Embryonic facial prominence (tissue), 1 donor: ENCODE data around the gene ST8SIA5.
"Not testable (repeated sequence)": the region's sequence is repeated elsewhere in the genome, so short reads cannot be mapped to it uniquely, and the experiment has no call there.

Source experiments
- DNase-seq: peaks from one replicate; pipeline ENCODE4 v3.0.0-alpha.2; 2016; ENCODE audit errors: extremely low spot score

ST8SIA5 gene, protein sequence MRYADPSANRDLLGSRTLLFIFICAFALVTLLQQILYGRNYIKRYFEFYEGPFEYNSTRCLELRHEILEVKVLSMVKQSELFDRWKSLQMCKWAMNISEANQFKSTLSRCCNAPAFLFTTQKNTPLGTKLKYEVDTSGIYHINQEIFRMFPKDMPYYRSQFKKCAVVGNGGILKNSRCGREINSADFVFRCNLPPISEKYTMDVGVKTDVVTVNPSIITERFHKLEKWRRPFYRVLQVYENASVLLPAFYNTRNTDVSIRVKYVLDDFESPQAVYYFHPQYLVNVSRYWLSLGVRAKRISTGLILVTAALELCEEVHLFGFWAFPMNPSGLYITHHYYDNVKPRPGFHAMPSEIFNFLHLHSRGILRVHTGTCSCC

DNA sequence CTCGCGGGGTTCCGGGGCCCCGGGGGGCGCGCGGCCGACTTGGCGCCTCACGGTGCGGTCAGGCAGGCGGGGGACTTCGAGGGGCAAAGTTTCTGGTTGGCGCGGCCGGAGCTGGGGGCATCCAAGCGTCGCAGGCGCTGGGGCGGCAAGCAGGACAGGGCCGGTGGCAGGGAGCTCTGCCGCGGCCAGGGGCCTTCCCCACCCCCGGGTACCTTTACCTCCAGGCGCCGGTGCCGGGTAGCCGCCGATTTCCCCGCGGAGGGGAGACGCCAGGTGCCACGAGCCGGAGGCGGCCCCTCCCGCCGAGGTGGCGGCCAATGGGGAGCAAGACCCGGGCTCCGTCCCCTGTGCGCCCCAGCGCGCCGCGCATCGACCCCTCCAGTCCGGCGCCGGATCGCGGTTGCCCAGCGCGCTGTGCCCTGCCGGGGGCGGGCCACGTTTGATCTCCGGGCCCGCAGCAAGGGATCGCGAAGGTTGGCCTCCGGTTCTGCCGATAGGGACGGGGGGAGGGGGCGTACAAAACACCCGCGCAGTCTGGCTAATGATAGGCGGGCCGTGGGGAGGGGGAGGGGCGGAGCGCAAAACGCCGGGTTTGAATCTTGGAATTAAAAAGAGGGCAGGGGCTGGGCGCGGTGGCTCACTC, at the start of gene ST8SIA5:
Gene ST8SIA5, minus strand, starts transcription at position 495 of the 643 bp plus-strand sequence. CDS start 545 bp downstream, outside the sequence.
- no peak for DNase-seq

DNA sequence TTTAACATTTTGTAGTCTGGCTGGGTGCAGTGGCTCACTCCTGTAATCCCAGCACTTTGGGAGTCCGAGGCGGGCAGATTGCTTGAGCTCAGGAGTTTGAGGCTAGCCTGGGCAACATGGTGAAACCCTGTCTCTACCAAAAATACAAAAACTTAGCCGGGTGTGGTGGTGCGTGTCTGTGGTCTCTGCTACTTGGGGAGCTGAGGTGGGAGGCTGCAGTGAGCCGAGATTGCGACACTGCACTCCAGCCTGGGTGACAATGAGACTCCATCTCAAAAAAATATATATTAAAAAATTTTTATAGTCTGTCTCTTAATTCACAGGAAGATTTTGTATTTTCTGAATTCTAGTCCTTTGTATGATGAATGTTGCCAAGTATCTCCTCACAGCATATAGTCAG, 39.1 kb upstream of the ST8SIA5 start:
- DNase-seq, result not testable (repeated sequence)

DNA sequence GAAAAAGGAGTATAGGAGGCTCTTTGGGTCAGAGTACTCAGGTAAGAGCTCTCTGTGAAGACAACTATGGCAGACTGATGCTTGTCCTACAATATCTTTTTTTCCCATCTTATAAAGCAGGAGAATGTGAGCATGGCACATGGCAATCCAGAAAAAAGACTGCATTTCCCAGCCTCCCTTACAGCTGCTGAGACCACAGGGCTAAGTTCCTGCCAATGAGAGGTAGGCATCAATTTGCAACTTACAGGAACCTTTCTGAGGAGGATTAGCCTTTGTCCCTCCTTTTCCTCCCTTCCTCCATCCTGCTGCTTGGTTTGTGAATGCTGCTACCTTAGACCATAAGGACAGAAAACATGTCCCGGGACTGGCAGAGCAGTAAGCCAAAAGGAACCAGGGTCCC, 37.8 kb upstream of the ST8SIA5 start:
- no peak for DNase-seq

DNA sequence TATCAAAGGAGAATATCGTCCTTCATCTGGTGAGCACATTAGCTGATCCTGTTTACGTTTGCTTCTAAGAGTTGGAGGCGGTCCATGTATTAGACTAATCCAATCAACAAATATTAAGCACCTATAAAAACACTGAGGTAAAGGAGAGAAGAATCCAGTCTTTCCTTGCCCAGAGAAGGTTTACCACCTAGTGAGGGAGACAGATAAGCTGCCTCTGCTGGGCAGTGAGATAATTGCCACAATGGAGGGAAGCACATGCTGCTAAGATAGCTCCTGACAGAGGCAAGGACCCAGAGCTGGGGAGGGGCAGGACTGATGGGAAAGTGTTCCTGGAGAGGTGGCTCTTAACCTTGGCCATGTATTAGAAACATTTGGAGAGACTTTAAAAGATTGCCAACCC, 36.7 kb upstream of the ST8SIA5 start:
- no peak for DNase-seq

DNA sequence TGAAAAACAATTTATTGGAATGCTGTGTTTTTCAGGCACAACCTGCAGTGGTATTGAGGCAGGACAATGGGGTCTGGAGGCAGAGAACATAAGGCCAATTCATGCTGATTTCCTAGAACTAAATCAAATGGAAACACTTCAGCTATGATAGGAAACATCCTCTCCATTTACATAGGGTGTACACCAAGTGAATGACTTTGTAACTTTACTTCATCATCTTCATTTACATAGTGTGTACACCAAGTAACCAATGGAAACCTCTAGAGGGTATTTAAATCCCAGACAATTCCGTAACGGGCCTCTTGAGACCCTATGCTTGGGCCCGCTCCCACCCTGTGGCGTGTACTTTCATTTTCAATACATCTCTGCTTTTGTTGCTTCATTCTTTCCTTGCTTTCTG, 32.2 kb upstream of the ST8SIA5 start:
- DNase-seq, result no peak

DNA sequence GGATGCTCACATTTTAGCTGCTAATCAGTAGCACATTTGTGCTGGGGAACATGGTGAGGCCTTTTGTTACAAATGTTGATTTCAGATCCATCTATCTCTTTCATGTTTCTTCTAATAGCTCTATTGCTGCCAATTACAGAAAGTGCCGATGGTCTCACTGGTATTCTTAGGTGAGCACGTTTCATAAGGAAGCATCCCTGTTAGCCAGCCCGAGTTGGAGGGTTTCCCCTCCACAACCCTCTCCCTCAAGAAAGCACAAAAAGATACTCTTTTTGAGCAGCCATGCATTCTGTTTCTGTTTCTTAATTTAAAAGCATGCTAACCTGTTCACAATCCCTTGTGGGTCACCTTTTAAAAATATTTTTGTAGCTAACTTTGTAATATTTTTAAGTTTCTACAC, 30.8 kb upstream of the ST8SIA5 start:
- DNase-seq, result no peak

DNA sequence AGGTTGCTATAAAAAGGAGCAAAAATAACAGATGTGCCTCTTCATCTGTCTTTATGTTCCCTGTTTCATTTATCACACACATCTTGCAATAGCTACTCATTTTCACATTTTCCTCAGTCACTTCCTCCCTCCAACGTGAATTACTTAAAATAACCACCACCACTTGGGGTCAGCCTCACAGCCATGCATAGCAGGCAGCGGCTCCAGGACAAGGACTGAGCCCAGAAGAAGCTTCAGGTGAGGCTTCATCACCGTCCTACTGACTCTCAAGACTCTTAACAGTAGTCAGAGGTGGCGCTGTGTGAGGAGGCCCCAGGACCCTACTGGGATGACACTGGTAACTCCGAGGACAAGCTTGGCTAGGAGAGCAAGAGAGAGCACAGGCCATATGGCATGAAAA, 15.5 kb upstream of the ST8SIA5 start:
- DNase-seq, result no peak

DNA sequence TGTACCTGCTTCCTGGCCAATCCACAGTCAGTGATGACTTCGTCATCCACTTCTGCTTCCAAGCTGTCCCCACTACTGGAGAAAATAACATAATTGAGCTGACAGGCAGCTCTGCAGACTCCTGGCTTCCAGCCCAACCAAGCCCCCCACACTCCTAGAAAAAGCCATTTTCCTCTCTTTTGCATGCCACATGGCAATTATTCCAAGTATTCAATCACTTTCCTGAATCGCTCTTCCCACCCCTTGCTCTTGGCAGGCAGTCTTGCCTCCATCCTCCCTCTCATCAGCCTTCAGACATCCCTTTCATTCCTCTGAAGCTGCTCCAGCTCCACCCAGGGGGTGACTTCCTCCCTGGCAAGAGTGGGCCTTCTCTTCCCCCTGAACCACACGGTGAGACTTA, 14.3 kb upstream of the ST8SIA5 start:
- peak; percentile 64 for DNase-seq

DNA sequence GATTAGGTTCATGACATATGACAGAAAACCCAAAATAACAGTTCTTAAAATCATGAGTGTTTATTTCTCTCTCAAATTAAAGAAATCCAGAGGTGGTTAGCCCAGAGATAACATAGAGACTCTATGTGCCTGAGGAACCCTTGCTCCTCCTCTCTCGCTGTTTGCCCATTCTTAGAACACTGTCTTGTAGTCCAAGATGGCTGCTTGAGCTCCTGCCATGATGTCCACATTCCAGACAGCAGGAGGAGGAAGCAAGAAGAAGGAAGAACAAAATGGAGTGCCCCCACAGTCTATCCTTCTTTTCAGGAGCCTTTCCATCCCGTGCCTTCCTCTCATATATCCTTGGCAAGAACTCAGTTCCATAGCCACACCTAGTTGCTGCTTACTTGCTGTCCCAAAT, 13.9 kb upstream of the ST8SIA5 start:
- peak; percentile 16 for DNase-seq

DNA sequence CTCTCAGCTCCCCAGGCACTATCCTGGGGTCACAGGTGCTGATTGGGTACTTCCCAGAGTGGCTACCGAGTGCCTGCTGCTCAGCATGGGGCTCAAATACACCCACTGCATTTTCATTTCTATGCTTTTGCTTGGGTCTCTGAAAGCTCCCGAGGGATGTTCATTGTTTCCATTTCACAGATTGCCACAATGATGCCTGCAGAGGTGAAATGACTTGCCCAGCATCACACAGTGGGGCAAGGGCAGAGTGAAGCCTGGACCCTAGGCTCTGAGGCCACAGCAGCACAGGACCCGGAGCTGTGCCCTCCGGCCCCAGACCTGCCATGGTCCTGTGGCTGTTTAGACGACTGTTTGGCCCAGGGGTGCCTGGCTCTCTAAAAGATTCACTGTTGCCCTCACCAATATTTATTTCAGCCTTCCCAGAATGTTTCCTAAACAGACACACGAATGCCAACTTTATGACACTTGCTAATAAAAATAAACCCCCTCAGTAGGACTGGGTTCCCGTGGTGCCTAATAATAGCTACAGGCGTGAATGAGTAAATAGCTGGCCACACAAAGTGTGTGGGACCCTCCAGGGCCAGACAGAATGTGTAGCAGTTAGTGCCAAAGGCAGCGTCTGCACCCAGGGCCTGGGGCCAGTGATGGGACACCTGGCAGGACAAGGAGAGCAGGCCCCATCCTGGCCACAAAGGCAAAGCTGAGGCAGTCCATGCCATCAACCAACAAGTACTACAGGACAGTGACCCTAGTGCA, 11.5 kb upstream of the ST8SIA5 start:
- DNase-seq, result no peak

DNA sequence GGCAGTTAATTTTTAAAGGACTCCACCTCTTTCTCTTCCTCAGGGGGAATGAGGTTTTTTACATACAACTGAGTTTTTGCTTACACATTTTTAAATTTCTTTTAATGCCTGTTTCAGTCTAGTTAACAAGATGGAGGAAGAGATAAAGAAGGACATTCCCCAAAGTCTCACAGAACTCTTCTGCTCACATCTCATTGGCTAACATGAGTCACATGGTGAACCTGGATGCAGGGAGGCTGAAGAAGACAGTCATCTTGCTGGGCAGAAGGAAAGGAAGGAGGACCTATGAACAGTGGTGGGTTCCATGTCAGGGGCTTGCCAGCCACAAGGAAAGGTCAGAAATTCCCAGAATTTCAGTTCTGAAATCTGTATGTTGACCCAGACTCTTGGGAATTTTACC, 10.4 kb upstream of the ST8SIA5 start:
- DNase-seq, result no peak

DNA sequence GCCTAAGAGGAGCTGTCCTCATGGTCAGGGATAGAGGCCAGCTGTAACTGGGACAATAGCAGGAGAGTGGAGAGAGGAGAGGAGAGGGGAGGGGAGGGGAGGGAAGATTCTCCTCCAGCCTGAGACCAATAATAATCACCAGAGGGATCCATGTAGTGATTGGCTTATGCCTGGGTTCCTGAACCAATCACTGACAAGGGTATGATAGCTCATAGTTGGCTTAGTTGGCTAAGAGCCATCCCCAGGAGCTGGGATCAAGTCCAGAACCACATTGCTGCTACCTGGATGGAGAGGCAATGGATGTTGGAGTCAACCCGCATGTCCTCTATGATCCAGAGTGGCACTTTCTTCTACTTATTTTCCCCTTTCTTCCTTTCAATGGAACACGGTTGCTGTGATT, 7.7 kb upstream of the ST8SIA5 start:
- DNase-seq, result no peak

DNA sequence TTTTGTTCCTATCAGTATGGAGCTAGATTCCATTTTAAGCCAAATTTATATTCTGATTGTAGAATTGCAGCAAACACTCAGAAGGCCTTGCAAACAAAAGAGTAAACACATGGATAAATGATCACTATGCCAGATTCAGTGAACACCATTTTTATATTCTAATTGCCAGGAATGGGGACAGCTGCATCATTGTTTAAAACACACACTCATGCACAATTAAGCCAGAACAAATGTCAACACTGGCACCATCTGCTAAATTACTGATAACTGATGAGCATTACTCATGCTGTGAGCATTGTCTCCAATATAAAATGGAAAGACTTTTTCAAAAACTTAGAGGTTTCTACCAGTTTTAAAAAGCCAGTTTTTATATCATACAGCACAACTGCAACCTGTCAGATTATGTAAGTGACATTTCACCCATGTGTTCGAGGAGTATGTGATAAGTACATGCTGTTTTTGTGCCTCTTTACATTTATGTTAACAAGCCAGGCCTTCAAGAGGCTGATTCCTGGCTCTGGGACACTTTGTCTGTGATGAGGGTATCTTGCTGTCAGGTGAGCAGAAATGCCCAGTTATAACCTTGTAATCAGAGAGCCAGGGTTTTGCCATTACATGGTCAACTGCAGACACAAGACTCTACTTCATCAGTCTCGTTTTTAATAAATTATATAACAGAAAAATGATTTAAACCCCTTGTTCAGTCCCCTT, 4.4 kb upstream of the ST8SIA5 start:
- no peak for DNase-seq

DNA sequence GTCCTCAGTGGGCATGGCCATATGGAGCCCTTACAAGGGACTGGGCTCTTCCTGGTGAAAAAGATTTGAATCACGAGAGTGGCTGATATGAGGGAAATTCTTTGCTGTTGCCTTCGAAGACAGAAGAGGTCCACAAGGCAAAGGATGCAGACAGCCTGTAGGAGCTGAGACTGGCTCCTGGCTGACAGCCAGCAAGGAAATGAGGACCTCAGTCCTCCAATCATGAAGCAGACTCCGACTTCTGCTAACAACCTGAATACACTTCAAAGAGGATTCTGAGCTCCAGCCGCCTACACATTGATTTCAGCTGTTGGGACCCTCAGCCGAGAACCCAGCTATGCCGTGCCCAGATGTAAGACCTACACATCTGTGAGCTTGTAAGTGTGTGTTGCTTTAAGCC, 3.0 kb upstream of the ST8SIA5 start:
- DNase-seq, result no peak

DNA sequence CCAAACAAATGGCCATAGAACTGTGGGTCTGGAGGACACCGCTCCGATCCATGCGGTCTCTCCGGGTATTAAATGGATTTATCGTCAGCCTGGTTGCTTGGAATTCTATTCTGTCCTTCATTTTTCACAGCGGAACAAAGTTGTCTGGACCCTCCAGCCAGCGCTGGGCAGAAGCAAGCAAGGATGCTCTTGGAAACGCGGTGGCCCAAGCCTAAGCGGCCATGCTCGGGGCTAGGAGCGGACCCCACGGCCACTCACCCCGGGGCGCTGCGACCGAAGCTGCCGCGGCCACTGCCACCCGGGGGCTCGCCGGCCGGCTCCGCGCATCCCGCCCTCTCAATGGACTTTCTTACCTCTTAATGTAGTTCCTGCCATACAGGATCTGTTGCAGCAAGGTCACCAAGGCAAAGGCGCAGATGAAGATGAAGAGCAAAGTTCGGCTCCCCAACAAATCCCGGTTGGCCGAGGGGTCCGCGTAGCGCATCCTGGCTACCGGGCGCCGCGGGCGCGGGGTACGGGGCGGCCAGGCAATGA, 761 bp downstream of the ST8SIA5 start:
- DNase-seq, result no peak

DNA sequence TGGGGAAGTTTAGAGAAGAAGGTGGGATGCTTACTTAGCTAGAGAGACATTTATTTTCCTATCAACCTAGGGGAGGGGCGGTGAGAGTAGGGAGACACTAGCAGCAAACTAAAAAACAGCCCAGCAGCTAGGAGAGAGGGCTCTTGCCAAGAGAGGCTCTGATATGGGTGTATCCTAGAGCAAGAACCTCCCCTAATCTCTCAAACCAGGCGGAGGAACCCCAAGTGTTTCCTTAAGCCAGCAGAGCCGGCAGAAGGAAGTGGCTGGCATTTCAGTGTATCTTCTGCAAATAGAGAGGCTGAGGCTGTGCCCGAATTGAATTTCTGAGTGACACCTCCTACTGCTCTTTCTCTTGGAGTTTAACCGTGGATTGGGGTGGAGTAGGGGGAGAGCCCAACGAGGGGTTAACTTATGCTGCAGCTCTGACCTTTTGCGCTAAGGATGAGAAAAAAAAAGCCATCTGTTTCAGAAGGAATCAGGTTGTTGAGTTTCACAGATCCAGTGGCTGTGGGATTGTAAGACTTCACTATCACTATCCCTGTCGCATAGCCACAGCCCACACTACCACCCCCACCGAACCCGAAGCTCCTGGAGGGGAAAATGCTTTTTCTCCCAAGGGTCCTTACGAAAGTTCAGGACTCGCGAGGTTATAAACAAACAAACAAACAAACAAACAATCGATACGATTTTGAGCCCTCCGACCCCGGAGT, 1.4 kb downstream of the ST8SIA5 start:
- no peak for DNase-seq

DNA sequence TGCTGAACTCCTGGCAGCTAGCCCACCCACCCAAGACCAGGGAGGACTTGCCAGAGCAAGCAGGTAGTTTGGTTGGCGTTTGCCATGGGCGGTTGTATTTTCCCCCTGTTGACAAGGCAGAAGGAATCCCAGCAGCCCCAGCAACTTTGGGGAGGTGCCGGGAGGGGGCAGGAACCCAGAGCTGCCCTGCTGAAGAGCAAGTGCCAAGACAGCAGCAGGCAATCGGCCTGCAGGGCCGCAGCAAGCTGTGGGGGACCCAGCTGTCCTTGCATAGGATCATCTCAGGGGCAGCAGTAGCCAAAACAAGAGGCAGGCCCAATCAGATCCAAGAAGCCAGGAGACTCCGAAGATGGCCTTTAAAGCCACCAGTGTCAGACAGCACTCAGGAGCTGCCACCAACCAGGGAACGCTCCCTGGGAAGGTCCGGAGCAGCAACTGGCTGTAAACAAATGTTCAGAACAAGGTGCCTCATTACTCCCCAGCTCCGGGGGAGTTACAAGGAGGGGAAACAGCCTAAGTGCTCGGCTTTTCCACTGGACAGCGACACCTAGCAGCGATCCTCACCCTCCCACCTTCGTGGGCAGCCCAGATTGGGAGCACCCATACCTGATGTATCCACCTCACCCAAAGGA, 2.1 kb downstream of the ST8SIA5 start:
- no peak for DNase-seq

DNA sequence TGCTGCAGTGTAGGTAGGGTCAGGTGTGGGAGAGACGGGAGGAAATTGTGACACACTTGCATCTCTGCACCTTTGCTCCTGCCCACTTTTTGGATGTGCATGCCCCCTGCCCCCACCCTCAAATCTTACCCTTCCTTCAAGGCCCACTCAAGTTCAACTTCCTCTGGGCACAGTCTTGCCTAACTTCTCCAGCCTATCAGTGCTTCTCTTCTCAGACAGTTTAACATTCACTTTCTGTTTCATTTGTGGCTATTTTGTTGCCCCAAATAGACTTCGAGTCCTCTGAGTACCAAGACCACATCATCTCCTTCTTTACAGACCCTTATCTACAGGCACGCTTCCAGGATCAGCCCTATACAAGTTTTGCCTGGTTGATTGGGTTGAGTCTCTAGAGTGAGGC, 2.7 kb downstream of the ST8SIA5 start:
- DNase-seq, result no peak

DNA sequence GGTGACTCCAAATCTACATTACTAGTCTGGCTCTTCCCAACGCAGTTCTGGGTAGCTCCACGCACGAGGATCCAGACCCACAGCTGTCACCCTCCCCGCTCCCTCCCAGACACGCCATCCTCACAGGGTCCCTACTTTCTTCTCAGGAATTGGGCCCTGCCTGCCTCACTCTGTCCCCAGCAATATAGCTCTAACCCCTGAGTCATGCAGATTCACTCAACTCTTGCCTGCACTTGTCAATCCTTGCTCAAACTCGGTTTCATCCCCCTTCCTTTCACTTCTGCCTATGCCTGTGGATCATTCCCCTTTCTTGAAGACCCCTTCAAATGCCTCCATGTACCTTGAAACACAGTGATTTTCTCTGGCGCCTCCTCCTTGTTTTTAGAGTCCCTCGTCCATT, 5.0 kb downstream of the ST8SIA5 start:
- DNase-seq, result no peak

DNA sequence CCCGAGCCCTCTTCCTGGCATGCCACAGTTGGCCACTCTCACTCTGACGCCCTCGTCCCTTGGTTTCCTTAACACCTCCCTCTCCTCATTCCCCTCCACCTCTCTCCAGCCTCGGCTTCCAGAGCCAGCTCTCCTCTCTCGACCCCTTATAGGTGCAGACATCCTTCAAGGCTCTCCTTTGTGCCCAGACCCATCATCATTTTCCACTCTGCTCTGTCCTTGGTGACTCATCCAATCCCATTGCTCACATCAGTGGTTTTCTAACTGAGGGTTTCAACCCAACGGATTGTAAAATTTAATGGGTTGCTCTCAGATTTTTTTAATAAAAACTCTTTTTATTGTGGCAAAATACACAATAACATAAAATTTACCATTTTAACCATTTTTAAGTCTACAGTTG, 6.2 kb downstream of the ST8SIA5 start:
- no peak for DNase-seq

DNA sequence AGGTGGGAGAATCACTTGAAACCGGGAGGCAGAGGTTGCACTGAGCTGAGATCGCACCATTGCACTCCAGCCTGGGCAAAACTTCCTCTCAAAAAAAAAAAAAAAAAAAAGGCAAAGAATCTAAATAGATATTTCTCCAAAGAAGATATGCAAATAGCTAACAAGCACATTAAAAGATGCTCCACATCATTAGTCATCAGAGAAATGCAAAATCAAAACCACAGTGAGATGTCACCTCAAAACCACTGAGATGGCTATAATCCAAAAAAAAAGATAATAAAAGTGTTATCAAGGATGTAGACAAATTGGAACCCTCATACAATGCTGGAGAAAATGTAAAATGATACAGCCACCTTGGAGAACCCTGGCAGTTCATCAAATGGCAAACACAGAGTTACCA, 8.4 kb downstream of the ST8SIA5 start:
- DNase-seq, result no peak
